IMR-90 (cell line): ENCODE results near the gene GABRB2.

Experiments
- CEBPB ChIP-seq: IDR thresholded peaks from 2 replicates; pipeline ENCODE4 v1.6.1; 2012; ENCODE audit warnings: low read depth, low read length, improper control_type of control experiment
- FOS ChIP-seq: fragments of 150-350 bp; IDR thresholded peaks from 2 replicates; pipeline ENCODE4 v1.6.1; 2016; ENCODE audit warnings: low read depth, low read length
- MAZ ChIP-seq: IDR thresholded peaks from 2 replicates; pipeline ENCODE4 v1.6.1; 2012; ENCODE audit warnings: low read depth, mild to moderate bottlenecking, low read length, improper control_type of control experiment, moderate library complexity, borderline replicate concordance
- MXI1 ChIP-seq: IDR thresholded peaks from 2 replicates; pipeline ENCODE4 v1.6.1; 2012; ENCODE audit warnings: low read depth, mild to moderate bottlenecking, low read length, moderate library complexity, borderline replicate concordance
- NFE2L2 ChIP-seq: fragments of 150-350 bp; IDR thresholded peaks from 2 replicates; pipeline ENCODE4 v1.6.1; 2016; ENCODE audit warnings: low read depth, mild to moderate bottlenecking, low read length
- POLR2A ChIP-seq: IDR thresholded peaks from 2 replicates; pipeline ENCODE4 v1.6.1; 2012; ENCODE audit warnings: mild to moderate bottlenecking, low read depth, low read length
- RAD21 ChIP-seq: IDR thresholded peaks from 2 replicates; pipeline ENCODE4 v1.6.1; 2012; ENCODE audit warnings: low read length, improper control_type of control experiment
- RCOR1 ChIP-seq: IDR thresholded peaks from 2 replicates; pipeline ENCODE4 v1.6.1; 2012; ENCODE audit warnings: mild to moderate bottlenecking, low read length, improper control_type of control experiment; ENCODE audit not compliant: insufficient replicate concordance
- RFX5 ChIP-seq: IDR thresholded peaks from 2 replicates; pipeline ENCODE4 v1.8.0; 2012; ENCODE audit warnings: low read depth, mild to moderate bottlenecking, low read length, moderate library complexity
- SMC3 ChIP-seq: fragments of 150-350 bp; IDR thresholded peaks from 2 replicates; pipeline ENCODE4 v1.6.1; 2016; ENCODE audit warnings: low read depth, mild to moderate bottlenecking, antibody characterized with exemption, low read length, moderate library complexity
- TF ChIP-seq, protein P1 (sequence below): conservative IDR thresholded peaks from 2 replicates; pipeline ENCODE4 v1.5.1; 2012; ENCODE audit warnings: mild to moderate bottlenecking, low read depth, low read length, improper control_type of control experiment
- TF ChIP-seq, protein P2 (sequence below): fragments of 150-350 bp; IDR thresholded peaks from 2 replicates; pipeline ENCODE4 v1.6.1; 2017; ENCODE audit warnings: mild to moderate bottlenecking, antibody characterized with exemption, low read length, low read depth
- TF ChIP-seq, protein P3 (sequence below): fragments of 150-350 bp; IDR thresholded peaks from 2 replicates; pipeline ENCODE4 v1.6.1; 2016; ENCODE audit warnings: low read depth, mild to moderate bottlenecking, low read length, moderate library complexity, borderline replicate concordance

DNA sequence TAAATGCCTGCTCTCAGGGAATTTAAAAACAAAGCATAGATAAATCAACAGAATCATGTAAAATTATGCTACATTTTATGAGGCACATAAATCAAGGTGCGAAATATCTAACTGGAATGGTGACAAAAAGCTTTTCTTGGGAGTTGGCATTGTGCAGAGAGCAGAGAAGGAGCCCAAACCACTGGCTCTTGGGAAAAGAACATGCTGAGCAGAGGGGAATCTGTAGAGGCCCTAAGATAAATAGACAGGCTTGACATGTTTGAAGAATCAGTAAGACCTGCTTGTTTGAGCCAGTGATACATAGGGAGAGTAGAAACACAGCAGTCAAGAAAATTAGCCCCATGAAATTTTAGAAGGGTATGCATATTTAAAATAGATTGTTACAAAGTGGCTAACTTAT, 85.8 kb downstream of the GABRB2 start:
- TF ChIP-seq POLR2A (no peak), RFX5 (no peak), RAD21 (no peak), NFE2L2 (no peak), SMC3 (no peak), MXI1 (no peak), RCOR1 (no peak), CEBPB (no peak), MAZ (no peak), FOS (no peak)
- TF ChIP-seq, protein P1, sequence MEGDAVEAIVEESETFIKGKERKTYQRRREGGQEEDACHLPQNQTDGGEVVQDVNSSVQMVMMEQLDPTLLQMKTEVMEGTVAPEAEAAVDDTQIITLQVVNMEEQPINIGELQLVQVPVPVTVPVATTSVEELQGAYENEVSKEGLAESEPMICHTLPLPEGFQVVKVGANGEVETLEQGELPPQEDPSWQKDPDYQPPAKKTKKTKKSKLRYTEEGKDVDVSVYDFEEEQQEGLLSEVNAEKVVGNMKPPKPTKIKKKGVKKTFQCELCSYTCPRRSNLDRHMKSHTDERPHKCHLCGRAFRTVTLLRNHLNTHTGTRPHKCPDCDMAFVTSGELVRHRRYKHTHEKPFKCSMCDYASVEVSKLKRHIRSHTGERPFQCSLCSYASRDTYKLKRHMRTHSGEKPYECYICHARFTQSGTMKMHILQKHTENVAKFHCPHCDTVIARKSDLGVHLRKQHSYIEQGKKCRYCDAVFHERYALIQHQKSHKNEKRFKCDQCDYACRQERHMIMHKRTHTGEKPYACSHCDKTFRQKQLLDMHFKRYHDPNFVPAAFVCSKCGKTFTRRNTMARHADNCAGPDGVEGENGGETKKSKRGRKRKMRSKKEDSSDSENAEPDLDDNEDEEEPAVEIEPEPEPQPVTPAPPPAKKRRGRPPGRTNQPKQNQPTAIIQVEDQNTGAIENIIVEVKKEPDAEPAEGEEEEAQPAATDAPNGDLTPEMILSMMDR, result no peak
- TF ChIP-seq, protein P2, sequence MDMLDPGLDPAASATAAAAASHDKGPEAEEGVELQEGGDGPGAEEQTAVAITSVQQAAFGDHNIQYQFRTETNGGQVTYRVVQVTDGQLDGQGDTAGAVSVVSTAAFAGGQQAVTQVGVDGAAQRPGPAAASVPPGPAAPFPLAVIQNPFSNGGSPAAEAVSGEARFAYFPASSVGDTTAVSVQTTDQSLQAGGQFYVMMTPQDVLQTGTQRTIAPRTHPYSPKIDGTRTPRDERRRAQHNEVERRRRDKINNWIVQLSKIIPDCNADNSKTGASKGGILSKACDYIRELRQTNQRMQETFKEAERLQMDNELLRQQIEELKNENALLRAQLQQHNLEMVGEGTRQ, result no peak
- TF ChIP-seq, protein P3, sequence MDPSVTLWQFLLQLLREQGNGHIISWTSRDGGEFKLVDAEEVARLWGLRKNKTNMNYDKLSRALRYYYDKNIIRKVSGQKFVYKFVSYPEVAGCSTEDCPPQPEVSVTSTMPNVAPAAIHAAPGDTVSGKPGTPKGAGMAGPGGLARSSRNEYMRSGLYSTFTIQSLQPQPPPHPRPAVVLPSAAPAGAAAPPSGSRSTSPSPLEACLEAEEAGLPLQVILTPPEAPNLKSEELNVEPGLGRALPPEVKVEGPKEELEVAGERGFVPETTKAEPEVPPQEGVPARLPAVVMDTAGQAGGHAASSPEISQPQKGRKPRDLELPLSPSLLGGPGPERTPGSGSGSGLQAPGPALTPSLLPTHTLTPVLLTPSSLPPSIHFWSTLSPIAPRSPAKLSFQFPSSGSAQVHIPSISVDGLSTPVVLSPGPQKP, result no peak
